Ishikawa (cell line): Measurements from ENCODE around the gene LIPG.

ENCODE experiments used
- CEBPB ChIP-seq: IDR thresholded peaks from 2 replicates; pipeline ENCODE4 v1.6.1; 2012
- EGR1 ChIP-seq: IDR thresholded peaks from 2 replicates; pipeline ENCODE4 v1.6.1; 2012
- EP300 ChIP-seq: IDR thresholded peaks from 2 replicates; pipeline ENCODE4 v1.6.1; 2012; ENCODE audit warnings: borderline replicate concordance
- FOXM1 ChIP-seq: IDR thresholded peaks from 2 replicates; pipeline ENCODE4 v1.6.1; 2012; ENCODE audit warnings: low read depth, borderline replicate concordance
- RAD21 ChIP-seq: IDR thresholded peaks from 2 replicates; pipeline ENCODE4 v1.6.1; 2012; ENCODE audit warnings: low read depth
- TAF1 ChIP-seq: IDR thresholded peaks from 2 replicates; pipeline ENCODE4 v1.6.1; 2012; ENCODE audit warnings: low read depth, mild to moderate bottlenecking
- YY1 ChIP-seq: IDR thresholded peaks from 2 replicates; pipeline ENCODE4 v1.6.1; 2012; ENCODE audit warnings: low read depth
- TF ChIP-seq, protein P1 (sequence below): IDR thresholded peaks from 2 replicates; pipeline ENCODE4 v1.6.1; 2012
- TF ChIP-seq, protein P2 (sequence below): IDR thresholded peaks from 2 replicates; pipeline ENCODE4 v1.6.1; 2012; ENCODE audit warnings: low read depth, mild to moderate bottlenecking

DNA sequence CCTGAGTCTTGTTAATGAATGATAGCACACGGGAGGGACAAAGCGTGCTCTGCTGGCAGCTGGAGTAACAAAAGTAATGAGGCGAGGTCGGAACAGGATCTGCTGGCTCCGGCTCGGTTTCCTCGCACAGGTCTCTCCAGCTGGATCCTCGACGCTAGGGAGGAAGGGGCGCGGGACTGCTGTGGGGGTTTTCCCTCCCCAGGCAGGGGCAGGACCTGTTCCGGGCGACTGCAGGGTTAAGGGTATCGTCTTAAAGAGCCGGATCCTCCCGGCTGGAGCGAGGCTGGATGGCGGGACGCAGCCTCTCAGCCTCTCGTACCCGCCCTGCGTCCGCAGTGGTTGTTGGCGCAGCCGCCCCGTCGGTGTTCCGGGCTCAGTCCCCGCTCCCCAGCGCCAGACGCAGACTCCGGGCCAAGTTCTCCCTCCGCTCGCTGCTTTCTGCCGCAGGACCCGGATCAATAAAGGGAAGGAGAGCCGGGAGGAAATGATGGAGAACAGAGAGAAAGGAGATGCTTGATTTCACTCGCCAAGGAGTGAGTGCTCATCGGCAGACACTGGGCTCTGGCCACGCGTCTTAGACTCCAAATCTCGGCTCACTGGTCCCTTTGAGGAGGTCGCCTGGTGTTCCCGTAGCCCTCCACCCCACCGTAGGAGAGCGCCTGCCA, 1.1 kb upstream of the LIPG start:
- TF ChIP-seq, protein P1, sequence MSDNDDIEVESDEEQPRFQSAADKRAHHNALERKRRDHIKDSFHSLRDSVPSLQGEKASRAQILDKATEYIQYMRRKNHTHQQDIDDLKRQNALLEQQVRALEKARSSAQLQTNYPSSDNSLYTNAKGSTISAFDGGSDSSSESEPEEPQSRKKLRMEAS = no peak
- TF ChIP-seq YY1 = no peak
- TF ChIP-seq, protein P2, sequence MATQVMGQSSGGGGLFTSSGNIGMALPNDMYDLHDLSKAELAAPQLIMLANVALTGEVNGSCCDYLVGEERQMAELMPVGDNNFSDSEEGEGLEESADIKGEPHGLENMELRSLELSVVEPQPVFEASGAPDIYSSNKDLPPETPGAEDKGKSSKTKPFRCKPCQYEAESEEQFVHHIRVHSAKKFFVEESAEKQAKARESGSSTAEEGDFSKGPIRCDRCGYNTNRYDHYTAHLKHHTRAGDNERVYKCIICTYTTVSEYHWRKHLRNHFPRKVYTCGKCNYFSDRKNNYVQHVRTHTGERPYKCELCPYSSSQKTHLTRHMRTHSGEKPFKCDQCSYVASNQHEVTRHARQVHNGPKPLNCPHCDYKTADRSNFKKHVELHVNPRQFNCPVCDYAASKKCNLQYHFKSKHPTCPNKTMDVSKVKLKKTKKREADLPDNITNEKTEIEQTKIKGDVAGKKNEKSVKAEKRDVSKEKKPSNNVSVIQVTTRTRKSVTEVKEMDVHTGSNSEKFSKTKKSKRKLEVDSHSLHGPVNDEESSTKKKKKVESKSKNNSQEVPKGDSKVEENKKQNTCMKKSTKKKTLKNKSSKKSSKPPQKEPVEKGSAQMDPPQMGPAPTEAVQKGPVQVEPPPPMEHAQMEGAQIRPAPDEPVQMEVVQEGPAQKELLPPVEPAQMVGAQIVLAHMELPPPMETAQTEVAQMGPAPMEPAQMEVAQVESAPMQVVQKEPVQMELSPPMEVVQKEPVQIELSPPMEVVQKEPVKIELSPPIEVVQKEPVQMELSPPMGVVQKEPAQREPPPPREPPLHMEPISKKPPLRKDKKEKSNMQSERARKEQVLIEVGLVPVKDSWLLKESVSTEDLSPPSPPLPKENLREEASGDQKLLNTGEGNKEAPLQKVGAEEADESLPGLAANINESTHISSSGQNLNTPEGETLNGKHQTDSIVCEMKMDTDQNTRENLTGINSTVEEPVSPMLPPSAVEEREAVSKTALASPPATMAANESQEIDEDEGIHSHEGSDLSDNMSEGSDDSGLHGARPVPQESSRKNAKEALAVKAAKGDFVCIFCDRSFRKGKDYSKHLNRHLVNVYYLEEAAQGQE = no peak
- no peak for TF ChIP-seq EGR1
- no peak for TF ChIP-seq RAD21
- TF ChIP-seq FOXM1 = no peak
- no peak for TF ChIP-seq EP300
- no peak for TF ChIP-seq TAF1
- no peak for TF ChIP-seq CEBPB
